Ureter (tissue), 1 donor: Measurements from ENCODE around the gene MROH9. TPM values are rescaled to one million over a fixed set of nuclear protein-coding genes. Genes with fewer than 3 reads are reported as not detected.

Source experiments
- DNase-seq: peaks from one replicate; pipeline ENCODE4 v3.0.0-alpha.2; 2020; ENCODE audit warnings: low spot score
- total RNA-seq: library from RNA; stranded (reverse); gene quantifications from one replicate; pipeline ENCODE4 v1.2.4, GENCODE V29; 2023
- donor health status: DM: yes; HTN: yes; CAD: no.

The MROH9 gene
- total RNA-seq, 1 donor from 2014 or later = not detected

GRCh38 chr1:170967042-170967910 lies 31.9 kb downstream of the MROH9 start:
- no peak for DNase-seq

- no peak for DNase-seq
These were observed 34.9 kb downstream of the MROH9 start for GRCh38 chr1:170970256-170970655.

- DNase-seq = no peak
These were observed 43.1 kb downstream of the MROH9 start for GRCh38 chr1:170978371-170978910.

- no peak for DNase-seq
These were observed 50.1 kb downstream of the MROH9 start for GRCh38 chr1:170985406-170985805.

- DNase-seq = no peak
These were observed 51.6 kb downstream of the MROH9 start for GRCh38 chr1:170986901-170987300.

- no peak for DNase-seq
These were observed 52.1 kb downstream of the MROH9 start for GRCh38 chr1:170987424-170987823.

GRCh38 chr1:170993151-170993550 lies 57.8 kb downstream of the MROH9 start:
- DNase-seq = no peak

GRCh38 chr1:170993717-170994116 lies 58.4 kb downstream of the MROH9 start:
- no peak for DNase-seq

GRCh38 chr1:171014880-171015279 lies 79.5 kb downstream of the MROH9 start:
- DNase-seq = no peak

- no peak for DNase-seq
These were observed 82.1 kb downstream of the MROH9 start for GRCh38 chr1:171017426-171017825.

GRCh38 chr1:171019971-171020370 lies 84.6 kb downstream of the MROH9 start:
- no peak for DNase-seq

GRCh38 chr1:171032822-171033702 lies 97.7 kb downstream of the MROH9 start:
- DNase-seq = no peak

GRCh38 chr1:171037626-171038025 lies 102.3 kb downstream of the MROH9 start:
- no peak for DNase-seq

- no peak for DNase-seq
These were observed 103.0 kb downstream of the MROH9 start for GRCh38 chr1:171038284-171038683.

GRCh38 chr1:171048014-171048413 lies 112.7 kb downstream of the MROH9 start:
- DNase-seq = no peak

- no peak for DNase-seq
These were observed 117.6 kb downstream of the MROH9 start for GRCh38 chr1:171052977-171053376.

GRCh38 chr1:171055966-171056643 lies 120.8 kb downstream of the MROH9 start:
- no peak for DNase-seq

- no peak for DNase-seq
These were observed 126.2 kb downstream of the MROH9 start for GRCh38 chr1:171061425-171062143.

GRCh38 chr1:171062902-171063301 lies 127.6 kb downstream of the MROH9 start:
- no peak for DNase-seq

- no peak for DNase-seq
These were observed 139.7 kb downstream of the MROH9 start for GRCh38 chr1:171075041-171075440.

GRCh38 chr1:171081314-171081753 lies 146.0 kb downstream of the MROH9 start:
- DNase-seq = no peak
